ENCODE results near the gene IKZF2. TPM values are rescaled to one million over a fixed set of nuclear protein-coding genes. Genes with fewer than 3 reads are reported as not detected.

IKZF2 gene
- total RNA-seq, 1 donor from 2014 or later: 4.4 TPM

GRCh38 chr2:213161759-213162515 lies 10.5 kb upstream of the IKZF2 start:
- Histone ChIP-seq H3K4me3 (ENCODE audit: low read depth, low read length) (no peak overlapping the region), H3K36me3 (ENCODE audit: control insufficient read depth, insufficient read depth, low read length) (no peaks in the 10 kb centered on the region), H3K27me3 (ENCODE audit: control insufficient read depth, insufficient read depth, low read length) (no peaks in the 10 kb centered on the region)
- TF ChIP-seq CTCF (IDR thresholded peaks at IDR 0.05; ENCODE audit: insufficient read depth, low read length, poor library complexity, severe bottlenecking): no peak
- DNase-seq (ENCODE audit: low read depth): no peak

GRCh38 chr2:213159768-213160167 lies 8.4 kb upstream of the IKZF2 start:
- Histone ChIP-seq H3K36me3 (ENCODE audit: control insufficient read depth, insufficient read depth, low read length) (no peaks in the 10 kb centered on the region), H3K4me3 (ENCODE audit: low read depth, low read length) (no peak overlapping the region), H3K27me3 (ENCODE audit: control insufficient read depth, insufficient read depth, low read length) (no peaks in the 10 kb centered on the region)
- no peak for DNase-seq (ENCODE audit: low read depth)
- TF ChIP-seq CTCF (IDR thresholded peaks at IDR 0.05; ENCODE audit: insufficient read depth, low read length, poor library complexity, severe bottlenecking): no peak

- no peaks in the 10 kb centered on the region for H3K27me3 ChIP-seq (ENCODE audit: control insufficient read depth, insufficient read depth, low read length)
- TF ChIP-seq CTCF (IDR thresholded peaks at IDR 0.05; ENCODE audit: insufficient read depth, low read length, poor library complexity, severe bottlenecking): no peak
- DNase-seq (ENCODE audit: low read depth): no peak
- no peak overlapping the region for H3K4me3 ChIP-seq (ENCODE audit: low read depth, low read length)
- no peaks in the 10 kb centered on the region for H3K36me3 ChIP-seq (ENCODE audit: control insufficient read depth, insufficient read depth, low read length)
Measured at GRCh38 chr2:213157242-213157641, 5.8 kb upstream of the IKZF2 start.

GRCh38 chr2:213156717-213157116 lies 5.3 kb upstream of the IKZF2 start:
- H3K36me3 ChIP-seq (ENCODE audit: control insufficient read depth, insufficient read depth, low read length): no peaks in the 10 kb centered on the region
- no peak for DNase-seq (ENCODE audit: low read depth)
- no peaks in the 10 kb centered on the region for H3K27me3 ChIP-seq (ENCODE audit: control insufficient read depth, insufficient read depth, low read length)
- H3K4me3 ChIP-seq (ENCODE audit: low read depth, low read length): no peak overlapping the region
- TF ChIP-seq CTCF (IDR thresholded peaks at IDR 0.05; ENCODE audit: insufficient read depth, low read length, poor library complexity, severe bottlenecking): no peak

- TF ChIP-seq CTCF (IDR thresholded peaks at IDR 0.05; ENCODE audit: insufficient read depth, low read length, poor library complexity, severe bottlenecking): no peak
- no peaks in the 10 kb centered on the region for H3K27me3 ChIP-seq (ENCODE audit: control insufficient read depth, insufficient read depth, low read length)
Measured at GRCh38 chr2:213152888-213153287, 1.5 kb upstream of the IKZF2 start.

More at GRCh38 chr2:213152888-213153287, 1.5 kb upstream of the IKZF2 start:
- peak overlapping the region; percentile 89 for H3K4me3 ChIP-seq (ENCODE audit: low read depth, low read length)
- DNase-seq (ENCODE audit: low read depth): no peak
- no peaks in the 10 kb centered on the region for H3K36me3 ChIP-seq (ENCODE audit: control insufficient read depth, insufficient read depth, low read length)

Data from kidney epithelial cell (primary cell).